GM18499 (cell line): ENCODE results near the gene CEP126.

Source experiments
- ATAC-seq: cut with Tn5 transposase; IDR thresholded peaks from one replicate; pipeline ENCODE4 v1.9.1; 2021; ENCODE audit warnings: moderate number of reproducible peaks; ENCODE audit not compliant: insufficient read depth, unreplicated experiment

CEP126 gene

GRCh38 chr11:102006835-102007566 lies 92.2 kb downstream of the CEP126 start:
- ATAC-seq = no peak

- peak; percentile 69 for ATAC-seq
These were observed 93.0 kb downstream of the CEP126 start for GRCh38 chr11:102007567-102008437.

GRCh38 chr11:102010776-102011494 lies 96.1 kb downstream of the CEP126 start:
- ATAC-seq = no peak

GRCh38 chr11:102012946-102013345 lies 98.1 kb downstream of the CEP126 start:
- ATAC-seq = no peak

- no peak for ATAC-seq
These were observed 99.9 kb downstream of the CEP126 start for GRCh38 chr11:102014756-102015155.

- no peak for ATAC-seq
These were observed 102.2 kb downstream of the CEP126 start for GRCh38 chr11:102017026-102017425.

- no peak for ATAC-seq
These were observed 111.4 kb downstream of the CEP126 start for GRCh38 chr11:102026217-102026616.

- no peak for ATAC-seq
These were observed 112.1 kb downstream of the CEP126 start for GRCh38 chr11:102026959-102027358.

- ATAC-seq = no peak
These were observed 121.9 kb downstream of the CEP126 start for GRCh38 chr11:102036757-102037156.

GRCh38 chr11:102046841-102047240 lies 132.0 kb downstream of the CEP126 start:
- peak; percentile 27 for ATAC-seq

GRCh38 chr11:102047305-102047924 lies 132.6 kb downstream of the CEP126 start, which contains the start of gene CFAP300:
CFAP300 (plus strand) TSS chr11:102047437; CDS start chr11:102047471, 34 bp downstream.
- ATAC-seq = peak; percentile 51
